ENCODE measurements around the gene ZBTB8B.

Gene ZBTB8B

DNA sequence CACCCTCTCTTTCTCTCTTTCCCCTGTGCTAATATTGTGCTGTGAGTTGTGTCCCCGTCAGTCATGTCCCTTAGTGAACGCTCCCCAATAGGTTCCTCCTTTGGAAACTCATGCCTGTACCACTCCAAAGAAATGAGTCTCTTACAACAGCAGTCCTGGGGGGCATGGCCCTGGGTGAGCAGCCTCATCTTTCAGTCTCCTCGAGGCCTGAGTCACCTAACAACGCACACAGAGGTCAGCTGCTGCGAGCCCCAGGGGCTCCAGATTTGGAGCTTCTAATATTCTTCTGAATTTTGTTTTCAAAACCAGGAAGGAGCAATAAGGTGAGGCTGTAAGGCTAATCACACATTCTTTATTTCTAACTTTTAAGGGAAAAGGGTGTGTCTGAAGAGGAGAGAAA, 43.9 kb downstream of the ZBTB8B start:
- Histone ChIP-seq H3K9ac (no peak overlapping the region), H3K27me3 (no peaks in the 10 kb centered on the region), H3K4me2 (no peak overlapping the region), H3K4me3 (no peak overlapping the region), H3K4me1 (no peaks in the 10 kb centered on the region), H4K20me1 (no peaks in the 10 kb centered on the region), H3K27ac (no peak overlapping the region), H3K9me3 (no peaks in the 10 kb centered on the region), H3K36me3 (no peaks in the 10 kb centered on the region)
- no peak for TF ChIP-seq Cebpa-rat (IDR thresholded peaks at IDR 0.05)

DNA sequence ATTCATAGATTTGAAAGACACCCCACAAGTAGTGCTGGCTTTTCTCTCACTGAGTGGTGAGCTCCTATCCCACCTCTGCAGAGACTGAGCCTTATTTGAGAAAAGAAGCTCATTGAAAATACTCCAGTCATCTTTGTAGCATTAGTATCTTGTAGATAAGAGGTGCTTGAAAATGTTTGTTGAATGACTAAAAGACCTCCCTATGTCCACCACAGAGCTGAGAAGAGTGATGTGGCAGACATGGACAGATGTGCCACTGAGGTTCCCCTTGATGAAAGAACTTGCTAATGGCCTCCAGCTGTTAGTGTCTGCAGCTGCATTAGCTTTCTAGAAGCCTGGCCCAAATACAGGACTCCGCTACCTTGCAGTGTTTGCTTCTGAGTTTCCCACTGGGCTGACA, 45.1 kb downstream of the ZBTB8B start:
- Histone ChIP-seq H3K4me3 (no peak overlapping the region), H3K9ac (no peak overlapping the region), H3K9me3 (no peaks in the 10 kb centered on the region), H4K20me1 (no peaks in the 10 kb centered on the region), H3K4me1 (no peaks in the 10 kb centered on the region), H3K27ac (no peak overlapping the region), H3K36me3 (no peaks in the 10 kb centered on the region), H3K27me3 (no peaks in the 10 kb centered on the region), H3K4me2 (no peak overlapping the region)
- TF ChIP-seq Cebpa-rat (IDR thresholded peaks at IDR 0.05), result no peak
